Right hindlimb (tissue), 1 donor: ENCODE results near the gene TPGS1.

Experiments
- DNase-seq: peaks from one replicate; pipeline ENCODE4 v3.0.0-alpha.2; 2018

Gene TPGS1

GRCh38 chr19:522726-523125 lies 15.4 kb downstream of the TPGS1 start:
- DNase-seq, result peak; percentile 17

GRCh38 chr19:524062-524674 lies 16.9 kb downstream of the TPGS1 start:
- no peak for DNase-seq

GRCh38 chr19:525029-525428 lies 17.7 kb downstream of the TPGS1 start:
- peak; percentile 23 for DNase-seq

DNA sequence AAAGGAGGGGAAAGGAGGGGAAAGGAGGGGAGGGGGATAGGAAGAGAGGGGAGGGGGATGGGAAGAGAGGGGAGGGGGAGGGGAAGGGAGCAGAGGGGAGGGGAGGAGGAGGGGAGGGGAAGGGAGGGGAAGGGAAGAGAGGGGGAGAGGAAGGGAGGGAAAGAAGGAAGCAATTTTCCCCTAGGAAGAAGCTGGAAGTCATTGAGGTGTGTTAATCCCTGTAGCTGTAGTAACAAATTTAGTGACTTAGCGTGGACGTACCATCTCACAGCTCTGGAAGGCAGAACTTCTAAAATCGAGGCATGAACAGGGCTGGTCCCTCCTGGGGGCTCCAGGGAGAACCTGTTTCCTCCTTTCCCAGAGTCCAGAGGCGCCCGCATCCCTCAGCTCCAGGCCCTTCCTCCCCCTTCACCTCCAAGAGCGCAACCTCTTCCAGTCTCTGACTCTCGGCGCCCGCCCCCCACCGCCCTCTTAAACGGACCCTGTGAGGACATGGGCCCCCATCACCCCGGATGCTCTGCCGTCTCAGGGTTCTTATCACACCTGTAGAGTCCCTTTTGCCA lies 18.6 kb downstream of the TPGS1 start:
- DNase-seq, result no peak

DNA sequence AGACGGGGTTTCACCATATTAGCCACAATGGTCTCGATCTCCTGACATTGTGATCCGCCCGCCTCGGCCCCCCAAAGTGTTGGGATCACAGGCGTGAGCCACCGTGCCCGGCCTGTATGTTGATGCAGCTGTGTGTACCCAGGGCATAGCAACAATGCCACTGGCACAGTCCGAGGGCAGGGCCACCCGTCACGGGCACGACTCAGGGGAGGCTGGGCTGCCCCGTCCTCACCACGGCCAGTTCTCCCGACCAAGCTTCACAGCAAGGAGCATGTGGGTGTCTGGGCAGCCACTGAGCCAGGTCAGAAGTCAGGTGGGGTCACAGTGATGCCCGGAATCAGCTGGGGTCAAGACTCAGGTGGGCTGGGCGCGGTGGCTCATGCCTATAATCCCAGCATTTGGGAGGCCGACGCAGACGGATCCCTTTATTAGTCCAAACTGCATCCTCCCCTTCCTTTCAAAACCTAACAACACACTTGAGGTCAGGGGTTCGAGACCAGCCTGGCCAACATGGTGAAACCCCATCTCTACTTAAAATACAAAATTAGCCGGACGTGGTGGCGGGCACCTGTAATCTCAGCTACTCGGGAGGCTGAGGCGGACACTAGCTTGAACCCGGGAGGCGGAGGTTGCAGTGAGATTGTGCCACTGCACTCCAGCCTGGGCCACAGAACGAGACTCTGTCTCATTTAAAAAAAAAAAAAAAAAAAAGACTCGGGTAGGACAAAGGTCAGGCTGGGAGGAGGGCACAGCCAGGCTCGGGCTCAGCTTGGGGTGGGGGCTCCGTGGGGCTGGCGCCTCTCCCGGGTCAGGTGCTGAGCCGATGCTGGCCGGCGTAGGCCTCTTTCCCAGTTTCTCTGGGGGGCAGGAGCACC lies 23.1 kb downstream of the TPGS1 start:
- DNase-seq, result no peak

DNA sequence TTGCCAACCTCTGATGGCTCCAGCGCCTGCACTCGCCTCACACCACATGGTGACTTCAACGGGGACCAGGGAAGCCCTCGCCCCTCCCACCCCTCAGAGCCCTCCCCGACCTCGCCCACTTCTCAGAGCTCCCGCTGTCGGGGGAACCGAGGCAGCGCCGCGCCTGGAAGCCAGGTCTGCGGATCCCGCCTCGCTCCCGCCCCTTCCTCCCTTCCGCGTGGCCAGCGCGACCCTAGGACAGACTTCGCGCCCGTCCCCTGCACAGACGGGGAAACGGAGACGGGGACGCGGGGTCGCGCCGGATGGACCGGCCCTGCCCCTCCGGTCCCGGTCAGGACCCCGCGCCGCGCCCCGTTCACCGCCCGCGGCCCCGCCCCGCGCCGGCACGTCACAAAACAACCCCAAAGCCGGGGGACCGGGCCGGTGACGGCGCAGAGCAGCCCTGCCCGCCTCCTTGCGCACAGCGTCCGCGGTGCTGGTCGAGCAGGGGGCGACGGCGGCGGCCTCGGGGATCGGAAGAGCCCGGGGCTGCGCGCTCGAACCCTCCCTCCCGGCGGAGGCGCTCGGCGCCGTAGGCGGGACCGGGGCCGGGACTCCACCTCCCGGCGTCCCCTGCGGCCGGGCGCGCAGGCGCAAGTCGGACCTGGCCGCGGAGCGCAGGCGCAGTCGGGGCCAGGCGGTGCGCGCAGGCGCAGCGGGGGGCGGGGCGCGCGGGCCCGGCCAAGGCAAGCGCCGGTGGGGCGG lies 23.9 kb downstream of the TPGS1 start:
- peak; percentile 92 for DNase-seq

DNA sequence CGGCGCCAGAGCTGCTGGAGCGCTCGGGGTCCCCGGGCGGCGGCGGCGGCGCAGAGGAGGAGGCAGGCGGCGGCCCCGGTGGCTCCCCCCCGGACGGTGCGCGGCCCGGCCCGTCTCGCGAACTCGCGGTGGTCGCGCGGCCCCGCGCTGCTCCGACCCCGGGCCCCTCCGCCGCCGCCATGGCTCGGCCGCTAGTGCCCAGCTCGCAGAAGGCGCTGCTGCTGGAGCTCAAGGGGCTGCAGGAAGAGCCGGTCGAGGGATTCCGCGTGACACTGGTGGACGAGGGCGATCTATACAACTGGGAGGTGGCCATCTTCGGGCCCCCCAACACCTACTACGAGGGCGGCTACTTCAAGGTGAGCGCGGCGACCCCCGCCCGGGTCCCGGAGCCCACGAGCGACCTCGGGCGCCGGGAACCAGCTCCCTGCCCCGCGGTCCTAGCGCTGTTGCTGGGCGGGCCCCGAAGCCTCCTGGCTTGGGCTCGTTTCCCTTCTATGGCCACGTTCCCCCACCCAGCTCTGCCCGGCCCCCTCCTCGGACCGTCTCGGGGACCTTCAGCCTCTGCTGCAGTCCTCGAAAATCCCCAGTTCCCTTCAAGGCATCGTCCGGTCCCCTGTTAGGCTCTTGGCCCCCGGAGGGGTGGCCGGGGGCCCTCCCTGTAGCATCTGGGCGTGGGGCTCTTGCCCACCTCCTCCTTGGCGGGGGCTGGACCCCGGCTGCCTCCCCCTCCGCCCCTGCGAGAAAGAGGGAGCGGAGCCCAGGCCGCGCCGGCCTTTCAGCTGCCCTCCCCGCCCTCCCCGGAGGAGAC lies 24.7 kb downstream of the TPGS1 start, which contains the start of gene CDC34:
CDC34 (plus strand) TSS at position 8 of the 808 bp plus-strand sequence; CDS start at position 180, 172 bp downstream.
- DNase-seq, result no peak

DNA sequence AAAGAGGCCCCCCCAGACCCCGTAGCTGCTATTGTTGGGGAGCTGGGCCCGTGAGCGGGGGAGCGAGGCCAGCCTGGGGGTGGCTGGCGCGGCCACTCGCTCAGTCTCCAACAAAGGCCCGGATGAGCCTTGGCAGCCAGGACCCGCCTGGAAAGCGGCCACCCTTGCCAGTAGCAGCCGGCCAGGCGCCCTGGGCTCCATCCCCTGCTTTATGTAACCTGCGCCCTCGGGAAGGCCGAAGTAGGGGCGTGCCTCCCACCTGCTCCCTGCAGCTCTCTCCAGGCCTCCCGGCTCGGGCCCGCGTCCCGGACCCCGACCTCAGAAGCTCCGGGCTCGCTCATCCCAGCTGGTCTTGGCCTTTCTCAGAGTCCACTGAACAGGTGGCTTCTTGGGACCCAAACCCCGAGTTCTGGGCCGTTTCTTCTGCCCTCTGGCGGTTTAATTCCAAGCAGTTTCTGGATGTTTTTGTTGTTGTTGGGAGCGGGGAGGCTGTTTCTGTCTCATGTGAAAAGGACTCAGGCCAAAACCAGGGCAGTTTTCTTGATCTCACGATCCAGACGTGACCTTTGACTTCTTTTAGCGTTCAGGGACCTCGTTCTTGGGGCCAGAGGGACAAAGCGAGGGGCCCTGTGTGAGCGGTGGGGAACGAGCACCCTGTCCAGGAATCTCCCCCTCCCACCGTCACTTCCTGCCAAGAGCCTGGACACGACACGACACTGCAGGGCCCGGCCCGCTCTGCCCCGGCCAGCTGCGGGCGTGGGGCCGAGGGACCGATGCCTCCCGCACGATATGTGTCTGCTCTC lies 25.5 kb downstream of the TPGS1 start:
- peak; percentile 82 for DNase-seq

GRCh38 chr19:533364-534058 lies 26.2 kb downstream of the TPGS1 start:
- DNase-seq, result no peak

- no peak for DNase-seq
These were observed 26.8 kb downstream of the TPGS1 start for GRCh38 chr19:534088-534487.

DNA sequence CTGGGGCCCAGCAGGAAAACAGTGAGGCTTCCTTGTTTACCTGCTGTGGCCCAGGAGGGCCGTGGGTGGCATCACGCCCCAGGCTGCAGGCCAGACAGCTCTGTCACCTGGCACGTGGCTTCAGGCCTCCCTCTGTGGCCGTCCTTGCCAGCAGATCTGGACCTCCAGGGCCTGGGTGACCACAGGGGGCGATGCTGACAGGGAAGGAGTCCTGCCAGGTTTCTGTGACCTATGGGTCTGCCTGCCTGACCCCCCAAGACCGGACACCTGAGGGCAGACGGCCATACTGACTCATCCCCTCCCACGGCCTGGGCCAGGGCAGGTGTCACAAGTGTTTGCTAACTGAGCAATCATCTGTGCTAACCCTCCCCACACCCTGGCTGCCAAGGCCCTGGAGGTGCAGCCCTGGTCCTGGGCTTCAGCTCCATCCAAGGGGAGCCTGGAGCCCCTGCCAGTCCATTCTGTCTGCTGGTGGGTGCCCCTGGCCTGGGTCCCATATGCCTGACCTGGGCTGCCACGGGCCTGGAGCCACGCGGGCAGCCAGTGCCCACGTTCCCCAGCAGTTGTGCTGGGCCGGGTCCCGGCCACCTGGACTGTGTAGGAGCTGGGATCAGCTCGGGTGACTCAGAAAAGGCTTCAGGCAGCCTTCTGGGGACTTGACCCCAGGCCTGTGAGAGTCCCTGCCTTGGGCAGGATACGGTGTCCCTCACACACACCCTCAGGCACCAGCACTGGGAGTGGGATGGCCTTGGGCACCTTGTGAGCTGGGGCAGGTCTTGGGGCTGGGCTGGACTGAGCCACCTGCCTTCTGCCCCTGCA lies 27.9 kb downstream of the TPGS1 start:
- peak; percentile 18 for DNase-seq

DNA sequence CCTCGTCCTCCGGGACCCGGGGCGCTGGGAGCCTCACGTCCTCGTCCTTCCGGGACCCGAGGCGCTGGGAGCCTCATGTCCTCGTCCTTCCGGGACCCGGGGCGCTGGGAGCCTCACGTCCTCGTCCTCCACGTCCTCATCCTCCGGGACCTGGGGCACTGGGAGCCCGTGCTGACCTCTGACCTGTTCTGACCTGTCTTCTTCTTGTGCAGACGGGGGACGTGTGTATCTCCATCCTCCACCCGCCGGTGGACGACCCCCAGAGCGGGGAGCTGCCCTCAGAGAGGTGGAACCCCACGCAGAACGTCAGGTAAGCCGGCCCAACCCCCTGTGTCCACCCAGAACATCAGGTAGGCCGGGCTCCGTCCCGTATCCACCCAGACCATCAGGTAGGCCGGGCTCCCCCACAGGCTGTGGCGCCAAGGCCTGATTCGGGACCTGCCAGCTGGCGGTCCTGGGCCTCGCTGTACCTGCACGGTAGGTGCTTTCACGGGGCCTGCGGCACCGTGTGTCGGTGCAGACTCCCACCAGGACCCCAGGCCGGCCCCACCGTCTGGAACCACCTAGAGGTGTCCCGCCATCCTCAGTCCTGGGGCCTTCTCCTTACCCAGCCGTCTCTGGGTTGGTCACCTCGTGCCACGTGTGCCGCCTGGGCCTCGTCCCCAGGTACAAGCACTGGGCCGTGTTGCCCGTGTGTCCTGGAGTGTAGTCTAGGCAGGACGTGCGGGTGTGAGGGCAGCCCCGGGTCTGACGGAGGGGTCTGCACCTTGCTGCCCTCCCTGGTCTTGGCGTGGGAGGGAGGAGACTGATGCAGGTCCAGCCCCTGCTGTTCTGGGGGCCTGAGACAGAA lies 29.0 kb downstream of the TPGS1 start:
- DNase-seq, result peak; percentile 14

GRCh38 chr19:536881-537404 lies 29.6 kb downstream of the TPGS1 start:
- DNase-seq, result no peak

DNA sequence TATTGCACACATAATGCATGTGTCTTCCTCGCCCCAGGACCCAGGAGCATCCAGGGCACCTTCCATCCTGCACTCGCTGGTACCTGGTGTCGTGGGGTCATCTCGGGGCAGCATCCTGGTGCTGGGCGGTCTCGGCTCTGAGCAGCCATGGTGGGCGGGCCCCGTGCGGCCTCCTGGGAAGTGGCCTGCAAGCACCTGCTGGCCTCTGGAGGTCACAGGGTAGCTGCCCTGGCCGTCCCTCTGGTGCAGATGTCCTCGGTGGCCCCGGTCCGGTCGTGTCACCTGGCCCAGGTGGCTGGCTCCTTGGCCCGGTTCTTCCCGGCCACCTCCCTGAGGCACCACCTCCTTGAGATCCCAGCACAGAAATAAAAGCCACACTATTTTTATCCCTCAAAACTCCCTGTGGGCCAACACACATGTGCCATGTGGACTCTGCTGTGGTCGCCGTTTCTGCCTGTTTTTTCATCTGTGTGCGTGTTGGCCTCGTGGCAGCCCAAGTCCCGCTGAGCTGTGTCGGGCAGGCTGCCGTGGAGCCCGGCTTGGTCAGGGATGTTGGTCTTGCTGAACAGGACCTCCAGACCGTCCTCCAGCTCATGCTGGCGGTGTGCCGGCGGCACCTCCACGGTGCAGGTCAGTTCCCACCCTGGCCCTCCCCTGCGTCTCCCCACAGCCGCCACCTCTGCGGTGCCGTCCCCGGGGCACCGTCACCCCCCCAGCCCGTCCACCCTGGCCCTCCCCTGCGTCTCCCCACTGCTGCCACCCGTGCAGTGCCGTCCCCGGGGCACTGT lies 31.5 kb downstream of the TPGS1 start:
- peak; percentile 15 for DNase-seq

DNA sequence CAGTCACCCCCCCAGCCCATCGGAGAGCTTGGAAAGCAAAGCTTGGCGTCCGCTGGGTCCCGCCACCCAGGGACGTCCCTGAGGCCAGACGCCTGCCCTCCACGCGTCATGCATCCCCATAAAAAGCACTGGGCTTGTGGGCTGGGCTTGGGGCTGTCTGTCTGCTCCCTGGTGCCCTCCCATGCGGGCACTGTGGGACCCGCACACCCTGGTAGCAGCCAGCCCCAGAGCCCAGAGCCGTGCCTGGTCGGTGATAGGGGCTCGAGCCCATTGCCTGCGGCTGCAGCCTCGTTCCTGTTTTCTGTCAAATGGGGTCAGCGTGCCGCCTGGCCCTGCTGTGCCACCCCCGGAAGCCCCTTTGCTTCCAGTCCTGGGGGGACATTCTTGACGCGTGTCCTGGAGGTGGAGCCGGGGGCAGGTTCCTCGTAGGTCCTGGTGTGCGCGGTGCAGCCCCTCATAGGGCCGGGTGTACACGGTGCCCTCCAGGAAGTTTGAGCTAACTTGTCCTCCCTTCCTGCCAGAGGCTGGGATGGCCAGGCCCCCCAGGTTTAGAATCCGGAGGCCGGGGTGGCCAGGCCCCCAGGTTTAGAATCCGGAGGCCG lies 32.2 kb downstream of the TPGS1 start:
- peak; percentile 17 for DNase-seq

GRCh38 chr19:540867-541637 lies 33.8 kb downstream of the TPGS1 start:
- DNase-seq, result peak; percentile 14
